Kasumi-1 (cell line): ENCODE data around the gene PGAP6.
A peak's percentile ranks its signal among the peaks of the same experiment; 100 is the strongest.
"Not testable (repeated sequence)": the region's sequence is repeated elsewhere in the genome, so short reads cannot be mapped to it uniquely, and the experiment has no call there.

Source experiments
- DNase-seq, 2 experiments: peaks; one replicate each; lab custom pipeline; 2025; lab: John Stamatoyannopoulos, UW

PGAP6 gene

GRCh38 chr16:400061-400591 is 18.3 kb upstream of the PGAP6 start:
- DNase-seq = no peak

DNA sequence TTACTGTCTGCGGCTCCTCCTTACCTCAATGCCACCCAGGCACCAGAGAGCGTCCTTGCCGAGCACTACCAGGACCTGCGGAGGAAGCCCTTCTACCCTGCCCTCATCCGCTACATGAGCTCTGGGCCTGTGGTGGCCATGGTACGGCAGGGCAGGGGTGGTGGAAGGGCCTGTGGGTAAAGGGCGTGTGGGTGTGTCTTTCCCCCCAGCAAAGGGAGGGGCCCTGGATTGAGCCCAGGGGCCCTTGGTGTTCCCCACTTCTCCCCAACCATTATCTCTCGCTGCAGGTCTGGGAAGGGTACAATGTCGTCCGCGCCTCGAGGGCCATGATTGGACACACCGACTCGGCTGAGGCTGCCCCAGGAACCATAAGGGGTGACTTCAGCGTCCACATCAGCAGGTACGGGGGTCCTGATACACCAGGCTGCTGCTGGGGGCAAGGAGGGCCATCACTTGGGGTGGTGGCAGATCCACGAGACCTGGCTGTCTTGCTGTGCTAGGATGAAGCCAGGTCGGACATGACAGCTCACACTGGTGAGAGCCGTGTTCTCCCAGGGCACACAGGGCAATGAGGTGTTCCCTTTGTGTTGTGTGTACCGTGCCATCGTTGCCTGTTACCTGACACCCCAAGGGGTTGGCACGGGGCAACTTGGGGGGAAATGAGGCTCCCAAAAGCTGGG is 17.7 kb upstream of the PGAP6 start:
- DNase-seq = no peak

DNA sequence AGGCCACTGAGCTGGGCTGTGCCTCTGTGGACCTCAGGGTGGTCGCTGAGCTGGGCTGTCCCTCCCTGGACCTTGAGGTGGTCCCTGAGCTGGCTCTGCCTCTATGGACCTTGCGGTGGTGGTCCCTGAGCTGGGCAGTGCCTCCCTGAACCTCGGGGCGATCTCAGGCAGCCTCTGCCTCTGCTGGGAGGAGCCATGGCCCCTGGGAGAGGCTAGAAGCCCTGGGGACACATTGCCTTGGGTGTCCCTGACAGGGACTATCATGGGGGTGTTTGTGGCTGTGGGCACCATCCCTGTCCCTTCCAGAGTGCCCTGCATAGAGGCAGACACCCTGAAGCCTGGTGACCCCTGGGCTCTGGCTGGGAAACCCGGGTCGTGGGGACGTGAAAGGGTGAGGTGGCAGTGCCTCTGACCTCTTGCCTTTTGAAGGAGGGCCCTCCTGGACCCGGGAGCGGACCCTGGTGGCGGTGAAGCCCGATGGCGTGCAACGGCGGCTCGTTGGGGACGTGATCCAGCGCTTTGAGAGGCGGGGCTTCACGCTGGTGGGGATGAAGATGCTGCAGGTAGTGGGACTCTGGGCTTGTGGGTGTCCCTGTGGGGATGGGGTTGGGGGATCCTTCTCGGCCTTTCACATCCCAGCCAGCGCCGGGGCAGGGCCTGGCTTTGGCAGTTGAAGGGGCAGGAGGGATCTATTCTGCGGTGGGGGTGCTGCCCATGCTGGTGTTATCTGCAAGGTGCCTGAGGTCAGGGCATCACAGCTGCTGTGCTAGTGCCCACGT is 17.0 kb upstream of the PGAP6 start:
- DNase-seq = no peak

DNA sequence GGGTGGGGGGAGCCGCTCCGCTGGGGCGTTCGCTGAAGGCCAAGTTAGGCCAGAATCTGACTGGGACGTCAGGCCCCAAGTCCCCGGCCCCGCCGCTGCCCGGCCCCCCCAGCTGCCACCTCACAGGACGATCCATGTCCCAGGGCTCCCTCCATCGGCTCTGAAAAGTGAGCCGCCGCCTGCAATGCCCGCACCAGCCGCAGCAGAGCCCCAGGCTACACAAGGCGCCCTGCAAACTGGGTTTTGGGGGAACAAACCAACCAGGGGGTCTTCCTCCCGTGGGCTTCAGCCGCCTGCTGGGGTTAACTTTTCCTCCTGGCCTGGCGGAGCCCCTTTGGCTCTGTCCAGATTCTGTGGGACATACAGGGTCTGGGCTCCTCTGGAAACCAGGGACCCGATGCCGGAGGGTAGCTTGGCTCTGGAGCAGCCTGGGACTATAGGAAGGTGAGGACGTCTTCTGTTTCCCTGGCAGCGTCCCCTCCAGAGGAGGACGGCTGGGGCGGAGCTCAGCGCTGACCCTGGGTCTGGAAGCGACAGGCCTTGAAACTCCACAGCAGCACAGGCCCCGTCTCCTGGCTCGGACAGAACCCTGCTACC is 16.1 kb upstream of the PGAP6 start:
- DNase-seq = peak in 1 of 2 experiments; percentile 25

GRCh38 chr16:397135-397661 is 15.4 kb upstream of the PGAP6 start, which contains the start of gene NME4:
Gene NME4, plus strand, starts transcription at chr16:397199. Its CDS starts 24 bp downstream, at chr16:397223.
- no peak for DNase-seq

- peak; percentile 25 to 45 for DNase-seq
These were observed 14.8 kb upstream of the PGAP6 start for GRCh38 chr16:396605-397004.

DNA sequence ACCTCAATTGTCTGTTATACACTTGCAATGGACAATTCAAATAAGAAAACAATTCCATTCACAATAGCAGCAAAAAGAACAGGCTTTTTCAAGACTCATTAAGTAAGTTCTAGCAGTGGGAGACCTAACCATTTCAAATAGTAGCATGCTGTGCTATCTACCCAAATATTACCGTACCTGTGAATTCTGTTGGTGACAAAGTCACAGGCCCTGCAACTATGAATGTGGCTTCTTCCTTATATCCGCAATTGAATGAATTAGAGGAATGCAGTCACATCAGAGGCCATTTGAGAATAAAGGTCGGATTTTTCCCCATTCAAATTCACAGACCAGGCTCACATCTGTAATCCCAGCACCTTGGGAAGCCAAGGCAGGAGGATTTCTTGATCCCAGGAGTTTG is 14.4 kb upstream of the PGAP6 start:
- DNase-seq = no peak

GRCh38 chr16:392450-393030 is 10.8 kb upstream of the PGAP6 start:
- no peak for DNase-seq

- peak; percentile 41 to 48 for DNase-seq
These were observed 10.1 kb upstream of the PGAP6 start for GRCh38 chr16:391885-392335.

- DNase-seq = no peak
These were observed 7.6 kb upstream of the PGAP6 start for GRCh38 chr16:389352-389751.

DNA sequence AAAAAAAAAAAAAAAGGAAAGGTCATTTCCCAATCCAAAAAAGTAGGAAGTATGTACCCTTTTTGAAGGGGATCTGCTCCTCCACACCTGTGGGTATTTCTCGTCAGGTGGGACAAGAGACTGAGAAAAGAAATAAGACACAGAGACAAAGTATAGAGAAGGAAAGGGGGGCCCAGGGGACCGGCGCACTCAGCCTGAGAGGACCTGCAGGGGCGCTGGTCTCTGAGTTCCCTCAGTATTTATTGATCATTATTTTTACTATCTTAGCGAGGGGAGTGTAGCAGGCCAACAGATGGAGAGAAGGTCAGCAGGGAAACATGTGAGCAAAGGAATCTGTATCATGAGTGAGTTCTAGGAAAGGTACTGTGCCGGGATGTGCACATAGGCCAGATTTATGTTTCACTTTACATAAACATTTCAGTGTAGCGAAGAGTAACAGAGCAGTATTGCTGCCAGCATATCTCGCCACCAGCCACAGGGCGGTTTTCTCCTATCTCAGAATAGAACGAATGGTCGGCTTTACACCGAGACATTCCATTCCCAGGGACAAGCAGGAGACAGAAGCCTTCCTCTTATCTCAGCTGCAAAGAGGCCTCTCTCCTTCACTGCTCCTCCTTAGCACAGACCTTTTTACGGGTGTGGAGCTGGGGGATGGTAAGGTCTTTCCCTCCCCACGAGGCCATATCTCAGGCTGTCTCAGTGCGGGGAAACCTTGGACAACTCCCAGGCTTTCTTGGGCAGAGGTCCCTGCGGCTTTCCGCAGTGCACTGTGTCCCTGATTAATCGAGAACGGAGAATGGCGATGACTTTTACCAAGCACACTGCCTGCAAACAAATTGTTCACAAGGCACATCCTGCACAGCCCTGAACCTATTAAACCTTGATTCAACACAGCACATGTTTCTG is 6.2 kb upstream of the PGAP6 start:
- DNase-seq = not testable (repeated sequence)

- no peak for DNase-seq
These were observed 4.9 kb upstream of the PGAP6 start for GRCh38 chr16:386641-387156.

DNA sequence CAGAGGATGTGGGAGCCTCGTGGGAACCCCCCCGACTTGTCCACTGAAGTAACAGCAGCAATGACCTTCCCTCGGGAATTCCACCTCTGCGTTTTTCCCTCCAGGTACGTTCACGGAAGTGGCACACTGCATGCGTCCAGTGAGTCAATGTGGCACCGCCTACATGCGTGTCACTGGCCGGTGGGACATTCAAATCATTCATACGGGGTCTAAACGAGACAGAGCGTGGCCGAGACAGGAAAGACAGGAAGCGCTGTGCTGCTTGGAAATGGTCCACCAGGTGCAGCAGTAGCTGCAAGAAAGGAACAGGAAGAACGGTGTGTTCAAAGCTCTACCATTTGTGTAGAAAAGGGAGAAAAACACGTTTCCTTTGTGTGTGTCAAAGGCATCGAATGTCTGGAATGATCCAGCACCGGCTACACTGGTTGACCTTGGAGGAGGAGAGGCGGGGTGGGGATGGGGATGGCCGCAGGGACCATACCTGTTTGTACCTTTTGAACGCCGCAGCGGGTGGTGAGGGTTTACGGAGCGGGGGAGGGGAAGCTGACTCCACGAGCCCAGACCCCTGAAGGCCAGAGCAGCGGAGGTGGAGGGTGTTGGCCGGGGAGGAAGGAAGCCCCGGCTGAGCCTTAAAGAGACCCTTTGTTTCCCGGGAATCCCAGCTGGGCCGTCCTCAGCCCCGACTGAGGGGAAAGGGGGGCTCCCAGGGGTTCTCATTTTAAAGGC is 1.7 kb upstream of the PGAP6 start:
- no peak for DNase-seq

- DNase-seq = no peak
These were observed 578 bp downstream of the PGAP6 start for GRCh38 chr16:381012-381788.

DNA sequence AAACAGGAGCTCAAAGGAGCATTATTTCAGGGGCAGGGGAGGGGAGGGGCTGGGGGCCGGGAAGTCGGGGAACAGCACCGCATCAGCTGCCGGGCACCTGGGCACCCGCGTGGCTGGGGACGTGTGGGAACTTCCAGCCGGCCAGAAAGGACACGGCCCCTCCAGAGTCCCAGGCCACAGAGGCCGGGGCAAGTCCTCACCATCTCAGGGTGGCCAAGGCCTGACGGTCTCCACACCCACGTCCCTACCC is 1.1 kb downstream of the PGAP6 start:
- DNase-seq = no peak

- no peak for DNase-seq
These were observed 1.6 kb downstream of the PGAP6 start for GRCh38 chr16:379961-380761.

DNA sequence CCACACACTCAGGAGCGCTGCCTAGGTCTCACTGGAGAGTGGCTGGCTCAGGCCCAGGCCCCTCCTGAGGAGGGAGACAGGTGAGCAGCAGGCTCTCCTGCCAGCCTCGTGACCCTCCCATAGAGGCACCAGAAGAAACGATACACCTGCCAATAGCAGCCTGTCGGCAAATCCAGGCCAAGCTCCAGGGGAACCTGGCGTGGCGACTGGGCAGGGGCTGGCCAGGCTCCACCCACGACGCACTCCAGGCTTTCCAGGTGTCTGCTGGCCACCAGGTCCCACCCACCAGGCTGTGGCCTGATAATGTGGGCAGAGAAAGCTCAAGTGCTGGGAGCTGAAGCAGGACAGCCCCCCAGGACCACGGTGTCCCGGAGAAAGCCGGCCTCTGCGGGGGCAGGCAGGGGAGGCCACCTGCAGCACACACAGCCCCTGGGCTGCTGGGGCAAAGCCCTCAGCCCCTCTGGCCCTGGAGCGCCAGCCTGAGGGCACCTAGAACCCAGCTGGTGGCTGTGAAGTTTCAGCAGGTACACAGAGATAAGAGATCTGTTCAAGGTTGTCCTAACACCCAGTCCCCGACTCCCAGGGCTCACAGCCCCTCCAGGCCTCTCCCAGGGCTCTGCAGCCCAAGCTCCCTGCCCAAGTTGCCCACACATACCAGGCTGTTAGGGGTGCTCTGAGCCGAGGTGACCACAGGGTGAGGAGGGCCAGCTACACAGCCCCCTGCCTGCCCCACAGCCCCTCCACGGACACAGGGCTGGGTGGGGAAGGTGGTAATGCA is 2.4 kb downstream of the PGAP6 start:
- no peak for DNase-seq

DNA sequence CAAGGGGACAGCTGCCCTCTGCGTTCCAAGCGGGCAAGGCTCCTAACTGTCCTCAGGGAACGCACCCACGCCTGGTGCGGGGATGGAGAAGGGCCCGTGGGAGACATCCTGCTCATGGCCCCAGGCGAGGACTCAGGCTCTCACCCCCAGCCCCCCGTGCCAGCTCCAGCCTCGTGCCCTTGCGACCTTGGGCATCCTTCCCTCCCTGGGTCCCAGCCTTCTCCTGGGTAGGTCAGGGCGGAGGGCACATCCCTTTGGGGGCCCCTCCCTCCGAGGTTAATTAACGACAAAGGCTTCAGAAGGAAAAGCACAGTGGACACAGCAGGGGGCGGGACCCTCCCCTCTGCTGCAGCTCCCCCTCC is 3.0 kb downstream of the PGAP6 start:
- DNase-seq = no peak
